HG03025 (cell line): Measurements from ENCODE around the gene CRY2.

Experiments
- ATAC-seq: cut with Tn5 transposase; IDR thresholded peaks from one replicate; pipeline ENCODE4 v1.9.1; 2021; ENCODE audit warnings: mild to moderate bottlenecking, moderate library complexity; ENCODE audit not compliant: unreplicated experiment, low FRiP score

The CRY2 gene

DNA sequence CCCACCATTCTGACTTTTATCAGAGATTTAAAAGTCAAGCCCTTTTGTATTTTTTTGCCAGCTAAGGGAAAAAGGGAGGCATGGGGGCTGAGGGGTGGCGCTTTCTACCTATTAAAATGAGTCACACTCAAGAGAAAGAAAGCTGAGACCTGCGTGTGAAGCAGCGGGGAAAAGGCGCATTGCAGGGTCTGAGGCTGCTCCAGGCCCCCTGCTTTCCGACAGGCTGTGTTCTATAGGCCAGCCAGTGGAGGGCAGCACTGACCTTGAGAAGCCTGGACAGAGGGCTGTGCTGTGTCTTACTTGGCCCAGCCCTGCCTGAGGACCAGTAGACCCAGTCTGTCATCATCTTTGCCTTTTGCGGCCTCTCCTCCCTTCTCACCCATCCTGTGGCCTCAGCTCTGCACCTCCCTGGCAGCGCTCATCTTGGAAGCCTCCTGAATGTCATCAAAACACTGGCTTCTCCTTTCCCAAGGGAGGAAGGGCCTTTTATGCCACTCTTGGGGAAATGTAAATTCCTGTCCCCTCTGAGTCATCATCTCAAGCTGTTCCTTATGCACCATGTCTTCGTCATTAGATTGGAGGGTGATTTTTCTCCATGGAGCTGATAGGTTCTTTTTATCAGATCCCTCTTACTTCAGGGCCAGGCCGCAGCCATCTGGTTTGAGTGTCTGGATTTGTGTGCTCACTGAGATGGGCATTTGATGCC lies 25.5 kb downstream of the CRY2 start:
- ATAC-seq, result no peak

DNA sequence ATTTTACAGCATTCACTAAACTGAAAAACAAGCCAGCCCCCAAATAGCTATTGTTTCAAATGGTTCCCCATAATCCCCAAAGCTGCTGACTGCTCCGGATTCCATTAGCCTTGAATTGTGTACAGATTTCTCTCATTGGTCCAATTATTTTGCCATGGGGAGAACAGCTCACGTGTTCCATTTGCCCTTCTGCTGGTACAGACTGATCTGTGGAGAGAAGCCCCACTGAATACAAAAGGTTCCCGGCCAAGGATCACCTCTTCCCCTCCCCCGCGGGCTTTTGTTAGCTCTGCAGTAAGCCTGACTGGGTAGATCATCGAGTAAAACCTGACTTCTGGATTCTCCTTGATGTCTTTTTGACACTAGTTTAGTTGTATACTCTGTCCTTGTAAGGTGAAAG lies 29.1 kb downstream of the CRY2 start:
- ATAC-seq, result no peak

DNA sequence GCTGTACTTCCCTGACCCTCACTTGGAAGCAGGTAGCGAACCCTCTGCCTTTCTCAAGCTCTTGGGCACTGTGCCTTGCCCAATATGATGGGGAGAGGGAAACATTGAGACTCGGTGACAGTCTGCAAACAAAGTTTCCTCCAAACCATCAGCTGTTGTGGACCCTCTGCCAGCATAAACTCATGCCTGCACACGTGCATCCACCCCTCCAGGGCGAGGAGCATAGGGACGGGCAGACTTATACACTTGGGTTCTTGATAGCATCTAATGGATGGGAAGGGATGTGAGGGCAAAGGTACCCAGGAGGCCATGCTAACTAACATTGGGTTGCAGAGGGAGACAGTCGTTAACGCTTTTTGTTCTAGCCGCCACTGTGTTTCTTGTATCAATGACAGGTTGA lies 29.9 kb downstream of the CRY2 start:
- ATAC-seq, result no peak

DNA sequence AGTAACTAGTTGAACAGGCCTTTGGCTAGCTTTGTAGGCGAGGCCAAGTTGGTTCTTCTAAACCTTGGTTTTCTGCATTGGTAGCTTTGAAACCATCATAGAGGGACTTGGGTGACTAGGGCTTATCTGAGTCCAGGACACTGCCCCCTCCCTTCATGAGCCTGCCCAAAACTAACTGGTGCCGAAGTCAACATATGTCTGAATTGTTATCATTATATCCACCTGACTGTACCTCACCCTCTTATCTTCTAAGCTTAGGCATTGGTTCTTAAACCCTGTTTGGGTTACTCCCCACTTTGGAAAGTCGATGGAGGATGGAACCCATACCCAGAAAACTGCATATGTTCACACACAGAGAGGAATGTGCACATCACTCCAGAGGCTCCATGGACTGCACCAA lies 30.6 kb downstream of the CRY2 start:
- ATAC-seq, result no peak

DNA sequence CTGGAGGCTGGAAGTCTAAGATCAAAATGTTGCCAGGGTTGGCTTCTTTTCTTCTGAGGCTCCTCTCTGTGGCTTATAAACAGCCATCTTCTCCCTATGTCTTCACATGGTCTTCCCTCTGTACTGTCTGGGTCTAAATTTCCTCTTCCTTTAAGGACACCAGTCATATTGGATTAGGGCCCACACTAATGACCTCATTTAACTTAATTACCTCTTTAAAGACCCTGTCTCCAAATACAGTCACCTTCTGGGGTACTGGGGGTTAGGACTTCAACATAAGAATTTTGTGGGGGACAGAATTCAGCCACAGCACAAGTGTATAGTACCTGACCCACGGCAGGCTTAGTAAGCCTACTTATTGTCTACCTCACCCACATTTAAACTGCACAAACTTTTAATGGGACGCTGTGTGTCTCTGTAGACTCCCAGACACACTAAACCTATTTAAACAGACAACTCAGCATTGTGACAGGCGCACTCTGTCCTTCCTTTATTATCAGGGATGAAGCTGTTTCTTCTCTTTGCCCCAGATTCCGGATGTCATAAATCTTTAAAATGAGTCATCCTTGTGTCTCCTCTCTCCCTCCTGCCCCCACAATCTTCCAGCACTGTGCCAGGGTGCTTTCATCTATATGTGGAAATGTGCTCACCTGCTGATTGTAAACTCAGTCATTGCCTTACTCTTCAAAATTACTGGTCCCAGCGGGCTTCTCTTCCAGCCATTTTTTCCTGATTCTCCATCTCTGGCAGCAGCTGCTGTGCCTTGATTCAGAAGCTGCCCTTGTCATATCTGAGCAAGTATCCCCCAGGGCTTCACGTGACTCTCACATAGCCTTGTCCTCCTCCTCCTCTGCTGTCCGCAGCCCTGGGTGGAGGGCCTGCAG lies 32.8 kb downstream of the CRY2 start:
- ATAC-seq, result no peak

DNA sequence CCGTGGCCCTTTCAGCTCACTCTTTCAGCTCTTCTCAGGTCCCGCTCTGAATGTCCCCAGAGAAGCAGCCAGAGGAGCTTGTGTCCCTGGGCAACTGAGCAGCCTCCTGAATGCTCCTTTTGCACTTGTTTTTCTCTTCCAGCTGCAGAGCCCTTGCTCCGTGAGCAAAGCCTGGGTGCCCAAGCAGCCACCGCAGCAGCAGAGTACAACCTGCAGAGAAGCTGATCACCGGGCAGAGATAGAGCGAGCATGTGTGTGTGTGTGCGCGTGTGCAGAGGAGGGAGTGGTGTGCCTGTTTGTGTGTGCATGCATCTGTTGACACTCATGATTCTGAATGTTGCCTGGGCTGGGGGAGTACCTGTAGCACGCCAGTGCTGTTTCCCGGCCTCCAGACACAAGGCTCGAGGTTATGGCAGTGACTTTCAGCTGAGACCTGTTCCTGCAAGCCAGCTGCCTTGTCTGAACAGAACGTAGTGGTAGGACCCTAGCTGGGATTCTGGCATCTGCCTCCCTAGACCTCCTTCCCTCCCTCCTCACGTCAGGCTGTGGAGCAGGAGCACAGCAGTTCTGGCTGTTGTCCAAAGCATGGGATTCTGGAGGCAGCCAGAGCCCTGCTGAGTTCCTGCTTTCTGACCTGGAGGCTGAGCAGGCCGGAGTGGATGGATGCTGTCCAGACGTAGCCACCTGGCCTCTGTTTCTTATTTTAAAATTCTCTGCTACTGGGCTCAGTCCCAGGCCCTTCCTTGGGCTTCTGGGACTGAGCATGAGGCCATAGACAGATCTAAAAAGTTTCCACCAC lies 33.7 kb downstream of the CRY2 start:
- ATAC-seq, result no peak

DNA sequence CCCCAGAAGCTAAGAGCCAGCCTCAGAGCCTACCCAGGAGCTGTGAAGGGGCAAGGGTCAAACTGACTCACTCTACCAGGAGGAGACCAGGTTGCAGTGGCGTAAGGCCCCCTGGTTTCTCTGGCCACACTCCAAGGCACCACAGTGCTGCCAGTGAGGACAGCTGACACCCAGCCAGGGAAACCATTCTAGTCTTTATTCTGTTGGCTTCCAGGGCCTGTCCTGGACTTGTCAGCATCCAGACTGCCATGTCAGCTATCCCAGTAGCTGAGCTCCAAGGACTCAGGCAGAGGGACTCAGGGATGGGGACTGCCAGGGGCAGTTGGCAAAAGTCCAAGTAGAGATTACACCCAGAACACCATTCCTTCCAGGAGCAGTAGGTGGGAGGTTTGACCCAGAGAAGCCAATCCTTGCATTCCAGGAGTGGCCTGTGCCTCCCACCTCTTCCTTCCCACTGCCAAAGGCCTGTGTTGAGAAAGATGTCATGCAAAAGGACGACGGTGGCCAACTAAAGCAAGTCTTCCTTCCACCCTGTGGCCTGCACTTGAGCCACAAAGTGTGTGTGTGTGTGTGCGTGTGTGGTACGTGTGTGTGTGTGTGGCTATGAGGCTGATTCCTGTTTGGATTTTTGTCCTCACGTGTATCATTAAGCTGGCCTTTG lies 34.6 kb downstream of the CRY2 start:
- no peak for ATAC-seq

DNA sequence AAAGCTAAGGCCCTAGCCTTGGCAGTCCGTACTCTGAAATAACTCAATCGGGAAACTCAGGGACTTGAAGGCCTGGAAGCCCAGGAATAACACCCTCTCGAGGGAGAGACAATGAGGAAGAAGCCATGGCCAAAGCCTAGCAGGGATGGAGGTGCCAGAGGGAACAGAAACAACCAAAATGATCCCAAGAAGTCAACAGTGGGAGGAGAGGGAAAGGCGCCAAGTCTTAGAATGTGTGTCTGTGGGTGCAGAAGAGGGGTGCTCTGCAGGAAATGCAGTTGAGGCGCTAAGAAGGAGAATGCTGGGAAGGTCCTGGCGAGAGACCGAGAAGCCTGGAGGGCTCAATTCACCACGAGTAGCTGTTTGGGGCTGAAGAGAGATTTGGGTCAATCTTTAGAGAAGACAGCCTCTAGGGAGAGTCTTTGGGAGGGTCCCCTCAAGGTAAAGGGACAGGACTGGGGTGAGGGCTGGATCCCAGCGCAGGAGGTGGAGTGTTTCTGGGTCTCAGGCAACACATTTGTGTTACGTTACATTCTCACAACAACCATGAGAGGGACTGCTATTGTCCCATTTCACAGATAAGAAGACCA lies 37.4 kb downstream of the CRY2 start:
- ATAC-seq, result no peak

DNA sequence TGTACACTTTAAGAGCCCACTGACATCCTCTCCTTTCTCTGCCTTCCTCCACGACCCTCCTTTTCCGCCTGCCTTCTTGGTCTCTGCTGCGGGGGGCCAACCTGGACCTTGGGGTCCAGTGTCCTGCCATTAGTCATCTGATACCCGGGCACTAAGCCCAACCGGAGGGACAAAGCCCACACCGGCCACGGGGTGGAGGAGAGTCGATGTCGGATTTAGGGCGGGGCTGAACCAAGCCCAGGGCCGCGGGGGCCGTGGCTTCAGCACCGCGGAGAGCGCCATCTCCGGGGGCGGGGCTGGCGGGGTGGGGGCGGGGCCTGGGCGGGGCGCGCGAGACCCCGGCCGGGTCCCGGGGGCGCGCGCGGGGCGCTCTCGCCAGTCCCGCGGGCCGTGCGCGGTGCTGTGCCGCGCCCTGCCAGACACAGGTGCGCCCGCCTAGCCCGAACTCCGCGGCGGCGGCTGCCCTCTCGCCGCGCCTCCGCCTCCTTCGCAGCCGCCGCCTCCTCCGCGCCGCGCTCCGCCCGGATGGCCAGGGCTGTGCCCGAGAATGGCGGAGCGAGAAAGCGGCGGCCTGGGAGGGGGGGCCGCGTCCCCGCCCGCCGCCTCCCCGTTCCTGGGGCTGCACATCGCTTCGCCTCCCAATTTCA lies 38.1 kb downstream of the CRY2 start, which contains the start of gene MAPK8IP1:
Gene MAPK8IP1 (plus strand): TSS at position 378 of the 647 bp plus-strand sequence. CDS start 170 bp downstream, at position 548.
- ATAC-seq, result no peak

DNA sequence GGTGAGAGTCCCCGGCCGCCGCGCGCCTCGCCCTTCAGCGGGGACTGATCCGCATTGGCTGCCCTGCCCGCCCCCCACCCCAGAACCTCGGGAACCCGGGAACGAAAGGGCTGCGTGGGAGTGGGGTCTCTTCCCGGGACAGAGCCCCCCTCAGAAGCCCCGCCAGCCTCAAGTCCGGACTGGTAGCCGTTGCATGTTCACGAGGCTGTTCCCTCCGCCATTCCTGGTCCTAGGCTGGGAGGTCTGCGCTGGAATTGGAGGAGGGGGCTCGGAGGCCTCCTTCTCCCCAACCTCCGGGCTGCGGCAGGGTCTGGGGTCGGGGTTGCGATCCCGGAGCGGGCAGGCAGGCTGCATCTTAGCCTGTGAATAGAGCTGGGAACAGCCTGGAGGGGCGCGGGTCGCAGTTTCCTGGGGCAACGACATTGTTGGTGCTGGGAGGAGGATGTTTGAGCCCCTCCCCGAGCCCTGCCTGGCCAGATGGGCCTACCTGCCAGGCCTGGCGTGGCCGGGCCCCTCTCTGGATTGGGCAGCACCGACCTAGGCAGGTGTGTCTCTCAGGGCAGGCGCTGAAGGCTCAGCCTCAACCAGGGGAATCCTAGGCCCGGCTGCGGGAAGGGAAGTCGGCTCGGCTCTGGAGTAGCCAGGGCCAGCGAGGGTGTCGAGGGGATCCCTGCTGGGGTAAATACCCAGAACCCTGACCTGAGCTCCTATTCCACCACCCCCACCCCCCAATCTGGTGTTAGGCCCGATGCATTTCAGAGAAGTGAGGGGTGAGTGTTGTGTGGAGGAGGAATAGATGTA lies 38.8 kb downstream of the CRY2 start:
- no peak for ATAC-seq

DNA sequence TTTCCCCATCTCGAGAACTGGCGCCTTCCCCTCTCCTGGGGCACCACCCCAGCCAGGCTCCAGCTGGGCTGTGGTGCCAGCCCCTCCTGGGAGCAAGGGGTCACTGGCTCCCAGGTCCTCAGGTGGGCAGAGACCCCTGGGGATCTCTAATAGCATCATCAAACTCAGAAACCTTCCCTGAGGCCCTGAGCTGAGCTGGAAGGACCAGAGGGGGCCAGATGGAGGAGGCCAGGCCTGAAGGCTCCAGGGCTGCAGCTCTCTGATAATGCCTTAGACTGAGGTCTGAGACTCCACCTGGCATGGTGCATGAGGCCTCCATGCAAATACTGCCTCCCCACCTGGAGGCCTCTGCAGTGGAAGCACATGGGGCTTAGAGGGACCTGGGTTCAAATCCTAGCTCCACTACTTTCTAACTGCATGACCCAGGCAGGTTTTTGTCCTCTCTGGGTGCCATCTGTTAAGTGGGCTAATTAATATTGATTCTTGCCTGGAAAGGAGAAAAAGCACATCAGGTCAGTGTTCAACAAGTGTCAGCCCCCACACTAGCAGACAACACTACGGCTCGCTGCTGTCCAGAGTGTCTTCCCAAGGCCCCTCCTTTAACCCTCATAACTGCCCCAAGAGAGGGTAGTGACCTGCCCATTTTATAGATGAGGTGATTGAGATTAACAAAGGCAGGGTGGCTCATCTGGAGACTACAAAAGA lies 39.7 kb downstream of the CRY2 start:
- no peak for ATAC-seq

DNA sequence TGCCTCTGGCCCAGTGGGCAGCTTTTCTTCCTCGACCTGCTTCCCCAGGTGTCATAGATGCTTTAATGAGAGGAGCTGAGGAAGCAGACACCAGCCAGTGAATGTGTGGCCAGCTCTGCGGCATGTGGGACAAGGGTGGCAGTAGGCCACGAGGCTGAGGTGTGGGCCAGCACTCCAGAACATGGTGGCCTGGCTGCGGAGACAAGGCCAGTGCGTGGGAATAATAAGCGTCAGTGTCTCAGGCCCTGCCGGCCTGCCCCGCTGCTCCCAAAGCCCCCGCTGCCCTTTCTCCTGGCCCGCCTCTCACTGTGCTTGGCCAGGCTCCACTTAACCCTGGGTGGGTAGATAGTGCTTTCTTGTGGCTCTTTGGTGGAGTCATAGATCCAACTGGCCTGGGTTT lies 40.3 kb downstream of the CRY2 start:
- ATAC-seq, result no peak

DNA sequence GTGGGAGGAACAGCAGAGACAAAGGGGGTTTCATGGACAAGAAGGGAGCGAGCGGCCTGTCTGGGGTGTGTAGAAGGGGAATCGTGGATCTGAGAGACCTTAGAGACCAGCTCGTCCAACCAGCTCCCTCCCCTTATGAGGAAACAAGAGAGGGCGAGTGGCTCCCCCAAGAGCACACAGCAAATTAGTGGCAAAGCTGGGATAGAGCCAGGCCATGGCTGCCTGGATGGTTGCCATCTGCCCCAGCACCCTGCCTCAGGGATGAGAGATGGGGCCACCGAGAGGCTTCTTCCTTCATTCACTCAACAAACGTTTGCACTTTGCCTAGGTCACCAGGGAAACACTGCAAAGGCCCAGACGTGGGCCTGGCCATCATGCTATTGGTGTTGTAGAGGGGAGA lies 42.3 kb downstream of the CRY2 start:
- ATAC-seq, result no peak

DNA sequence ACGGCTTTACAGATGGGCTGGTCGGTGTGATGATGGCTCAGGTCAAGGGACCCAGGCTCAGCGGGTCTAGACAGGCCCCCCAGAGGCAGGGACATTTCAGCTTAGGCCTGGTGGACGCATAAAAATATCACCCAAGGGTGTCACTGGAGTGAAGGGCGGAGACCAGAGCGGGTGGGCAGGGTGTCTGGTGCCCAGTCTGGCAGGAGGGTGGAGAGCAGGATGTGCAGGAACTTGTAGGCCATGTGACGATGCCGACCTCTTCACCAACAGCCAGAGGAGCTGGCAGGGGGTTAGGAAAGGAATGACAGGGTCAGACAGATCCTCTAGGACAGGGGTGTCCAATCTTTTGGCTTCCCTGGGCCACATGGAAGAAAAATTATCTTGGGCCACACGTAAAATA lies 42.7 kb downstream of the CRY2 start:
- ATAC-seq, result no peak

DNA sequence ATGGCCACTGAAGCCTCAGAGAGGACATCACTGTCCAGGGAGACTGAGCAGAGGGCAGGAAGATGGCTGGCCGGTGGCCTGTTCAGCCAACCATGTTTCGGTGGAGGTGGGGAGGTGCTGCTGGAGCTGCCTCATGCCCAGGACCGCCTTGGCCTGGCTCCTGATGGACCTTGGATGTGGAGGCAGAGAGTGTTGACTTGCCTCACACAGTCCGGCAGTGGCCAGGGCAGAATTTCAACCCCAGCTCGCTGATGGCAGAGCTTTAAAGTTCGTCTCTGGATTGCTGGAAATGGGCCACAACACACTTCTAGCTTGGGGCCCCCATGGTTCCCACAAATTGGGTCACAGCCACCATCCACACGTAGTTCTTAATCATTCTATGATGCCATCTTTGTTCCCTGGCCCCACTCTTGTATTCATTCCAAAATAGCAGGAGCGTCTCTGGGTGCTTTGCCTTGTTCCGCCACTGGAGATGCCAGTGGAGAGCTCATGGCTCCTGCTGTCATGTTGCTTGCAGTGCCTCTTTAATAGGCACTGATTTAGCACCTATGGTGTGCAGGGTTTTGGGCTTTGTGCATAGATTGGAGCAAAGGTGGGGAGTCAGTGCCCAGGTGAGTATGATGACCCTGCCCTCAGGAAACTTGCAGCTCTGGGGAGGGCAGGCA lies 43.7 kb downstream of the CRY2 start:
- ATAC-seq, result no peak

DNA sequence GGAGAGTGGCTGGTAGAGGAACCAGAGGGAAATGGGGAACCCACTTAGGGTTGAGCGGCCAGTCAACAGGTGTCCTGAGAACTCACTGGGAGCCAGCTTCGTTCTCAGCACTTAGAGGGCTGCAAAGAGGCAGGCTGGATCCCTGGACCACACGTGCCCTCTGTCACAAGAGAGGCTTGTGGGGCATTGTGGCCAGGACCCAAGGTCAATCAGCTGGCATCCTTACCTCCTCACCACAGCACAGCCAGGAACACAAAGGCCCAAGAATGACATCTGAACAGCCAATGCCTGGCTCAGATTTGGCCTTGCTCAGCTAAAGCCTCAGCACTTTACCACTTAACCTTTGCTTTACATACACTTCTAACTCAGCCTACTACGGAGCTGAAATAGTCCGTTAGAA lies 45.6 kb downstream of the CRY2 start:
- no peak for ATAC-seq

DNA sequence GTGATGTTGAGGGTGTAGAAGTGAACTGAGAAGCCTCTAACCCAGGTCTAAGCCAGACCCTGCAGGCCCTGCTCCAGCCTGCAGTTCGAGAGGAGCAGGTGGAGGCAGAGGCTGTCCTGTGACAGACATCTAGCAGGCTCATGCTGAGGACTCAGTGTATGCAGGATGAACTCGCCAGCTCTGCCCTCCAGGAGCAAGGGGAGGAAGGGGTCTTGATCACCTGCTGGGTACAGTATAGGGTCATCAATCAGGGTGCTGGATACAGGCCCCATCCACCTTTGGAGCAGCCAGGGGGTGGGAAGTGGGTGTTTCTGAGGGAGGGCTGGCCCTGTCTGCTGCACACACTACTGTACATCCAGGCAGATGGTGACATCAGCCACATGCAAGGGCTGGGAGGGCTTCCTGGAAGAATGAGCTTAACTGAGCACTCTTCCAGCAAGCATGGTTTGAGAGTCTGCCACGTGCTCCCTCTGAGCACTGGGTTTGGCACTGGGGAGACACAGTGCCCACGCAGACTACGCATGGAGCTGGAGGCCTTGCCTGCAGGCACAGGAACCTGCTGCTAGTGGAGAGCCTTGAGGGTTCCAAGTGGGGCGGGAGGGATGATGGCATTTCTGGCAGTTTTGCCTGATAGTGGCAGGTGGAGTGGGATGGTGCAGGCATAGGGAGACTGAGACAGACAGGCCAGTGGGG lies 47.4 kb downstream of the CRY2 start:
- no peak for ATAC-seq
